ENCODE results near the gene BRSK2.
A peak's percentile ranks its signal among the peaks of the same experiment; 100 is the strongest.

BRSK2 gene

GRCh38 chr11:1438261-1438966, 48.7 kb downstream of the BRSK2 start:
- no peak for DNase-seq (ENCODE audit: low spot score)

- no peak for DNase-seq (ENCODE audit: low spot score)
These were observed 49.2 kb downstream of the BRSK2 start for GRCh38 chr11:1438967-1439330.

DNA sequence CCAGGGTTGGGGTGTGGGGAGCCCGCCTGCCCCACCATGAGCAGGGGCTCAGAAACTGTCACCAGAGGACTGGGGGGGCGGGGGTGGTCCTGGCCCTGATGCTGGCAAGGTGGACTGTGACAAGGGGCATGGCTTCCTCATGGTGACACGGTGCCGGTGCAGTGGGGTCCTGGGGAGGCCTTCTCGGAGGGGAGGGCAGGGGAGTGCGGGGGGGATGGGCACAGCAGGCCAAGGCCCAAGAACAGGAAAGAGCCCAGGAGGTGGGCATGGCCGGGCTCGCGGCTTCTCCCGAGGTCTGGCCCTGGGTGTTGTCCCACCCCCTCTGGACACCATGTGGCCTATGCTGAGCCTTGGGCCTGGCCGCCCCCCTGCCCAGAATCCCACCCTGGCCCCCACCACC, 49.6 kb downstream of the BRSK2 start:
- no peak for DNase-seq (ENCODE audit: low spot score)

- DNase-seq (ENCODE audit: low spot score), result no peak
These were observed 50.3 kb downstream of the BRSK2 start for GRCh38 chr11:1440066-1440465.

DNA sequence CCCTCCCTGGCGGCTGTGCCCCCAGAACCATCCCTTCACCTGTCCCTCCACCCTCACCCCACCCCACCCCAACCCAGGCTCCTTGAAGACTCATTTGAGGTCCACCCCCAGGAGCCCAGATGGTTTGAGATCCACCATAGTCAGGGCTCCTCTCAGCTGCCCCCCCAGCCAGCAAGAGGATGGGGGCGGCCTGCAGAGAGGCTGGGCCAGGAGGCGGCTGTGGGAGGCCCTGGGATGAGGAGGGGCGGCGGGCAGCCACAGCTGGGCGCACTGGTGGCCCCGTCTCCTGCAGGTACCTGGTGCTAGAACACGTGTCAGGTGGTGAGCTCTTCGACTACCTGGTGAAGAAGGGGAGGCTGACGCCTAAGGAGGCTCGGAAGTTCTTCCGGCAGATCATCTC, 50.8 kb downstream of the BRSK2 start:
- DNase-seq (ENCODE audit: low spot score), result no peak

DNA sequence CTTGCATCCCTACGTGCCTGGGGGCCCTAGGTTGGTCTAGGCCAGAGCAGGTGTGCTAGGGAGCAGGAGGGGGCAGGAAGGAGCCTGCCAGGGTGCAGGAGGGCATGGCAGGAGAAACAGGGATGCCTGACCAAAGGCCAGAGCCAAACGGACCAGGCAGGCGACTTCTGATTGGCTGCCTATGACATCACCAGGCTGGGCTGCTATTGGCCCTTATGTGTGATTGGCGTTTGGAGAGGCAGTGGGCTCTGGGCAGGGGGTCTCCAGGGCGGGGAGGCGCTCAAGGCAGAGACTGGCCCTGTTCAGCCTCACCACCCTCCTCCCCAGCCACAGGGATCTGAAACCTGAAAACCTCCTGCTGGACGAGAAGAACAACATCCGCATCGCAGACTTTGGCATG, 52.4 kb downstream of the BRSK2 start:
- DNase-seq (ENCODE audit: low spot score), result peak; percentile 71

DNA sequence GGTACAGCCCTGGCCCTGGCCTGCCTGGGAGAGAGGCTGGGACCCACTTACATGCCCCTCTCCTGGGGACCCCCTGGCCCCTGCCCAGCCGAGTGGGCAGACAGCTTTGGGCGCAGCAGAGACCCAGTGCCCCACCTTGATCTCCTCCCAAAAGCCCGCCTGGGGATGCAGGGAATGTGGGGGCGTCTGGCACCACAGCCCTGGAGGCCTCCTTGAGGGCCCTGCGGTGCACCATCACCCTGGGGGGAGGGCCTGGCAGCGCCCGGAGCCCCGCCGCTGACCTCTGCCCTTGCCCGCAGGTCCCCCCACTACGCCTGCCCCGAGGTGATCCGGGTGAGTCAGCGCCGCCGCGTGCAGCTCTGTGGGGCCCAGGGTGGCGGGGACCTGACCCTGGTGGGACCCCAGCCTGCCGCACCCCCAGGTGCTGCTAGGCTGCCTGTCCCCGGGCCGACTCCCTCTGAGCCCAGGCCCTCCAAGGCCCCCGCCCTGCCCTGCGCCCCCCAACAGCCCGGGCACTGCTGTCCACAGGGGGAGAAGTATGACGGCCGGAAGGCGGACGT, 53.2 kb downstream of the BRSK2 start:
- DNase-seq (ENCODE audit: low spot score), result no peak

DNA sequence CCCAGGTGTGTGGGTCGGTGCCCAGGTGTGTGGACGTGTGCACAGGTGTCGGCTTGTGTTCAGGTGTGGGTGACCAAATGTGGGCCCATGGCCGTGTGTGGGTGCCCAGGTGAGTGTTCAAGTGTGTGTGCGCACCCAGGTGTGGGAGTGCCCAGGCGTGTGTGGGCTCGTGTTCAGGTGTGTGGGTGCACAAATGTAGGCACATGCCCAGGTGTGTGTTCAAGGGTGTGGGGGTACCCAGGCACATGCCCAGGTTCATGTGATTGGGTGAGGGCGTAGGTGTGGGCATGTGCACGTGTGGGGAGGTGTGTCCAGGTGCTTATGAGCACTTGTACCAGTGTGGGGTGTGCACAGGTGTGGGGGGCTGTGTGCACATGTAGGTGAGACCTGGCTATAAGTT, 54.0 kb downstream of the BRSK2 start:
- DNase-seq (ENCODE audit: low spot score), result no peak

DNA sequence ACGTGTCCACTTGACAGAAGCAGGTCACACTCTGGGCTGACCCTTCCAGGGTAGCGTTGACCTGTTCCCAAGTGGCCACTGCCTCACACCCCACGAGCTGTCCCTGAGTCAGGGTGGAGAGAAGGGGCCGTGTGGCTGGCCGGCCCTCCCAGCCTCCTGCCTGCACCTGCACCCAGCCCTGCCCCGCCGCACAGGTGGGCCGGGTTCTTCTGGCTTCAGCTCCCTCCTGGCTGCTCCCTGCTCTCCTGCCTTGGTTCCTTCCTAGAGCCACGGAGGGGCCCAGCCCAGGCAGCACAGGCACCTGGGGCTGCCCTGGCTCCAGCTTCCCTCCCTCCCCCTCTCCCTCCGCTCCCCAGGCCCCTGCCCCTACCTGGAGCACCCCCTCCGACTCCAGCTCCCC, 54.6 kb downstream of the BRSK2 start:
- DNase-seq (ENCODE audit: low spot score), result no peak

GRCh38 chr11:1444823-1445422, 55.2 kb downstream of the BRSK2 start:
- no peak for DNase-seq (ENCODE audit: low spot score)

DNA sequence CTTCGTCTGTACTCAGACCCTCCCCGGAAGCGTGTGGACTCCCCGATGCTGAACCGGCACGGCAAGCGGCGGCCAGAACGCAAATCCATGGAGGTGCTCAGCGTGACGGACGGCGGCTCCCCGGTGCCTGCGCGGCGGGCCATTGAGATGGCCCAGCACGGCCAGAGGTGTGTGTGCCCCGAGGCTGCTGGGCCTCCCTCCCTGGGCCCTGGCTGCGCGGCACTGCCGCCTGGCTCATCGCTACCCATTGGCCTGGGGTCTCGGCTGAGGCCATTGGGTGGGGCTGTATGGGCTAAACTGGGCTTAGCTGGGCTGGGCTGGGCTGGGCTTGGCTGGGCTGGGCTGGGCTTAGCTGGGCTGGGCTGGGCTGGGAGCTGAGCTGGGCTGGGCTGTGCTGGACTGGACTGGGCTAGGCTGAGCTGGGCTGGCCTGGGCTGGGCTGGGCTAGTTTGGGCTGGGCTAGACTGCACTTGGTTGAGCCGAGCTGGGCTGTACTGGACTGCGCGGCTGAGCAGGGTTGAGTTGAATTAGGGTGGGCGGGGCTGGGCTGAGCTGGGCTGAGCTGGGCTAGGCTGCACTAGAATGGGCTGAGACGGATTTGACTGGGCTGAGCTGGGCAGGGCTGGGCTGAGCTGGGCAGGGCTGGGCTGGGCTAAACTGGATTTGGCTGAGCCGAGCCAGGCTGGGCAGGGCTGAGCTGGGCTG, 56.2 kb downstream of the BRSK2 start:
- peak; percentile 52 for DNase-seq (ENCODE audit: low spot score)

GRCh38 chr11:1446623-1447022, 56.9 kb downstream of the BRSK2 start:
- no peak for DNase-seq (ENCODE audit: low spot score)

DNA sequence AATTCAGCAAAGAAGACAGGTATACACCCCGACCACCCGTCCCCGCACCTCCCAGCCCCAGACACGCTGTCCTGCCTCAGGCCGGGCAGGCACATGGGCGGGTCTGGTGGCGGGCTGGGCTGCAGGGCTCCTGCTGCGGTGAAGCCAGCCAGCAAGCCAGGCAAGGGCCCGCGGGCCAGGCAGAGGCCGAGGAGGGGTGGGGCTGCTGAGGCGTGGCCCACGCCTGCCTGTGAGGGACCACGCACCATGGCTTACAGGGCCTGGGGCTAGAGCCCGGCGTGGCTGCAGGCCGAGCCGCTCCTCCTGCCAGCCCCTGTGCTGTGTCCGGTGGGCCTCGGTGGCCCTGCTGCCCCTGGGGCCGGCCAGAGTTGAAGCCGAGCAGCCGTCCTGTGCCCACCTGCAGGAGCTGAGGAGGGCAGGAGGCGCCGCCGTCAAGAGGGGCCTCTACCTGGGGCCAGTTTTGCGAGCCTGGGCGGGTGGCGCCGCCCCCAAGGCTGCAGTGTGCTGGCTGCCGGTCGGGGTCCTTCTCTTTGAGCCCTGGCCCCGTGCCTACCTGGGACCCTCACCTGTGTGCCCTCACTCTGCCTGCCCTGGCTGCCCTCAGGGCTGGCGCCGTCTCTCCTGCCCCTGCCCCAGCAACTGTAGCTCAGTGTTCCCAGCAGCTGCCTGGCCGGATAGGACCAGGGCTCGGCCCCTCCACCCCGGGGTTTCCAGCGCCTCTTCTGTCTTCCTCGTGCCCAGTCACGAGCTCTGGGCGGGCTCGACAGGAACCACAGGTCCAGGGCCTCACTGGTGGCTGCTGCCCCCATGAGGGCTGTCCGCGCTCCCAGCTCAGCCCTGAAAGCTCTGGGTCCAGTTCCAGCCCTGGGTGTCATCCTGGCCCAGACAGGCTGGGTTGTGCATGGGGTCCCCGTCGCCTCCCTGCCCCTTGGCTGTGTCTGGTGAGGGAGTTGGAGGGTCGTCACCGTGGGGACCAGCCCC, 58.4 kb downstream of the BRSK2 start:
- DNase-seq (ENCODE audit: low spot score), result no peak

DNA sequence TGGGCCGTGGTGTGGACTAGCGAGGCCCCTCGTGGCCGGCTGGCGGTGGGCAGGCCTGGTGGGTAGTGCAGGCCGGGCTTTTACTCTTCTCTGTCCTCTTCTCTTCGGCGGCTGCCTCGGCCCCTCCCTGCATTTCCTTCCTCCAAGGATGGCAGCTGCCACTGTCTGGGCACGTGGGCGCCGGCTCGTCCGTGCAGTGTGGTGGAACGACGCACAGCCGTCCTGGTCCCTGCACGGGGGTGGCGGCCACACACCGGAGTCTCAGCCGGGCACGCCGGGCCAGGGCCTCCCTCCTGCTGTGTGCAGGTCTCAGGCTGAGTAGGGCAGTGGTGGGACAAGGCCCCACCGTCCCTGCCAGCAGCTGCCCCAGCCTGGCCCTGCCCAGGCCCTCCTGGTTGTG, 59.1 kb downstream of the BRSK2 start:
- DNase-seq (ENCODE audit: low spot score), result no peak

DNA sequence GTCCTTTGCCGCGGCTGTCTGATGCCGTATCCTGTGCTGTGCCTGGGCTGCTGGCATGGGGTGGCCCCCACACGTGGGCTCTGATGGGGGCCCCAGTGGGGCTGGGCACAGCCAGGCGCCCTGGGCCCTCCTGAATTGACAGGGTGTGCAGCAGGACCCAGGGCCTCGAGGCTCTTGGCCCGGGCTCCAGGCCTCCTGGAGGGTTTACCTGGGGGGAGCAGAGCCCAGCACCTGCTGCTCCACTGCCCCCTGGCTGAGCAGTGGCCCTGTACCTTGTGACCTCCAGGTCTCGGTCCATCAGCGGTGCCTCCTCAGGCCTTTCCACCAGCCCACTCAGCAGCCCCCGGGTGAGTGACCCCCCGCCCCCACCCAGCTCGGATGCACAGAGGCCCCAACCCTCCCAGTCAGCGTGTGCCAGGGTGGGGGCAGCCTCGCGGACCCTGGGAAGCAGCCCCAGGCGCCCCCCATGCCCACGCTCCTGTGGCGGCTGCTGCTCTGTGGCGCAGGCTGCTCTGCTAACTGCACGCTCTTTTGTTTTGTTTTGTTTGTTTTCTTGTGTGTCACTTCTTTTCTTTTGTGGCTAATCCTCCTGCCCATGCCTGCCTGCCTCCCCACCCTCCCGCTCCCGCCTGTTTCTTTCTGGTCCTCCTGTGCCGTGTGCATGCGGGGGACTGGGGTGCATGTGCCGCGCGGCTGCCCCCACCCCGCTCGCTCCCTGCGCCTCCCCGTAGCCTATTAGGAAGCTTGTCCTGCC, 59.9 kb downstream of the BRSK2 start:
- no peak for DNase-seq (ENCODE audit: low spot score)

DNA sequence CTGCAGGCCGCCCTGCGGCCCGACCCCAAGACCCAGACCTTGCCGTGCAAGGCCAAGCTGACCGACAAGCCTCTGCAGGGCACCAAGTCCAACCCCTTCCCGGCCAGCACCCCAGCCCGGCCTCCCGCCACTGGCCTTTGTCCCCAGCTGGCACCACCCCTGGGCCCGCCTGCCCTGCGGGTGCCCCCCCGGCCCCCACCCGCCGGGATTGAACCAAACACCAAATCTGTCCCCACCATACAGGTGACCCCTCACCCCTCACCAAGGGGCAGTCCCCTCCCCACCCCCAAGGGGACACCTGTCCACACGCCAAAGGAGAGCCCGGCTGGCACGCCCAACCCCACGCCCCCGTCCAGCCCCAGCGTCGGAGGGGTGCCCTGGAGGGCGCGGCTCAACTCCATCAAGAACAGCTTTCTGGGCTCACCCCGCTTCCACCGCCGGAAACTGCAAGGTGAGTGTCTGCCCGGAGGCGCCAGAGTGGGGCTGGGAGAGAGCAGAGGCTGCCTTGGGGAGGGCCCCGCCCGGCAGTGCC, 60.7 kb downstream of the BRSK2 start:
- DNase-seq (ENCODE audit: low spot score), result no peak

GRCh38 chr11:1450949-1451710, 61.4 kb downstream of the BRSK2 start:
- no peak for DNase-seq (ENCODE audit: low spot score)

DNA sequence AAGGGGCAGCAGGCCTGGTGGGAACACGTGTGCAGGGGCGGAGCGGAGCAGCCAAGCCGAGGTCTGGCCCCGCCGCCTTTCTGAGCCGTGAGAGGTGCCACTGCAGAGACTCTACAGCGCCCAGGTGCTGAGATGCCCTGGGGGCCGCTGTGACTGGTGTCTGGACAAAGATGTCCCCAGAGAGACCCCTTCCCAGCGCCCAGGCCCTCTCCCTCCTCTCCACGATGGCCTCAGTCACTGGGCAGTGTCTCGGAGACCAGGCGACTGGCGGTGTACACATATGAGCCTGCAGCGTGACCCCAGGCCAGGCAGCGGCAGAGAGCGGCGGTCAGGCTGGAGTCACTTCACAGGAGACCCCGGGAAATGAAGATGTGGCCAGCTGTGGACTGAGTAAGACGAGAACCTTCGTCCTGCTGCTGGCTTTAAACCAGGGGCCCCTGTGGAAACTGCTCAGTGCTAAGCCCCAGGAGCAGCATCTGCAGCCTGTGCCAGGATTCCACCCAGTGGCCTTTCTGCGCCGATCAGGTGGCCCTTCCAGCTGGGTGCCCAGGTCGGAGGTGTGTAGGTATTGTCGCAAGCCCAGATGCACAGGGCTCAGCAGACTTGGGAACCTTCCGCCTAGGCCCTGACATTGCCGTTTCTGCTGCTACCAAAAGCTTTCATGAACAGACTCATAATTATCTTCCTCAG, 62.2 kb downstream of the BRSK2 start:
- no peak for DNase-seq (ENCODE audit: low spot score)

GRCh38 chr11:1452744-1453143, 63.0 kb downstream of the BRSK2 start:
- no peak for DNase-seq (ENCODE audit: low spot score)

GRCh38 chr11:1453611-1454034, 63.9 kb downstream of the BRSK2 start:
- no peak for DNase-seq (ENCODE audit: low spot score)

Measured in hepatic stellate cell (primary cell).